Measurements from ENCODE around the gene OR2AE1.

OR2AE1 gene

GRCh38 chr7:99855236-99855635 is 21.6 kb downstream of the OR2AE1 start:
- no peak for DNase-seq

DNA sequence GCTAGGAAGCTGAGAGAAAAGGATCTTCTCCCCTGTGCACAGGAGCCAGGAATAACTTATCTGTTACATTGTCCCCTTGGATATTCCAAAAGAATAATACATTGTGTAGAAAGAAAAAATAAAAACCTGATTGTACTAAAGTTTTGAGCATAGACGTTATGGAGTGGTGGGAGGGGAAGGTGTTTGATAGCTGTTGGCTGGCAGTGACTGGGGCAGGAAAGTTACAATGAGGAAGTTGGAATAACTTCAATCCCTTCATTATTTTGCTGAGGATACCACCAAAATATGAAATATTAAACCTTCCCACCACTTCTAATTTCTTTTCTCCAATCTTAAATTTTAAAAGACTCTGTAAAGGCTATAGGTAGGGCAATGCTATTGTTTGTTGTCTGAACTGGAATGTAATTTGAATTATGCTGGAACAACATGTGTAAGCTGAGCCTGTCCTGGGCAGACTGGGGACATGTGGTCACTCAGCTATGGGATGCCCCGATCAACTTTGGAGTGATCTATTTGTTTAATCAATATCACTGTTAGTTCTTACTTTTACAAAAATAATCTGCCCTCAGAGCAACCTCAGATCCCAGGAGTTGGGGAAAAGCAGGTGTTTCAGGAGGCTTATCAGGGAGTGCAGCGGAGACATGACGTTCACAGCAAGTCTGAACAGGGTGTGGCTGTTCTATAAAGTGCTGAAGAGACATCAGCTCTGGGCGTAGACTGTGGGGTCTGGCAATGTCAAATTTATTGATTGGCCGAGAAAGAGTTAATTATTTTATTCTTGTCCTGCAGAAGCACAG is 28.2 kb downstream of the OR2AE1 start:
- no peak for DNase-seq

DNA sequence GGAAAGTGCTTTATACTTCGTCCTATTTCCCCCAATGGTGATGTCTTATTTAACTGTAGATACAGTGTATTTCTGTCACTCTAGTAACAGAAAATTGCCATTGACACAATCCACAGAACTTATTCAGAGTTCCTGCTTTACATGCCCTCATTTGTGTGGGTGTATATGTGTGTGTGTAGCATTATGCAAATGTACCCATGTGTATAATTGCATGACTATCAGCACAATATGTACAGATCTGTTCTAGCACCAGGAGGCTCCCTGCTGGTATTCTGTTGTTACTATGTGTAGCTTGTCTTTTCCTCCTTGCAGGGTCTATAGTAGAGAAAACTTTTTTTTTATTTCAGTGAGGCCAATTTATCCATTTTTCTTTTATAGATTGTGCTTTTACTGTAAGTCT is 32.5 kb downstream of the OR2AE1 start:
- no peak for DNase-seq

DNA sequence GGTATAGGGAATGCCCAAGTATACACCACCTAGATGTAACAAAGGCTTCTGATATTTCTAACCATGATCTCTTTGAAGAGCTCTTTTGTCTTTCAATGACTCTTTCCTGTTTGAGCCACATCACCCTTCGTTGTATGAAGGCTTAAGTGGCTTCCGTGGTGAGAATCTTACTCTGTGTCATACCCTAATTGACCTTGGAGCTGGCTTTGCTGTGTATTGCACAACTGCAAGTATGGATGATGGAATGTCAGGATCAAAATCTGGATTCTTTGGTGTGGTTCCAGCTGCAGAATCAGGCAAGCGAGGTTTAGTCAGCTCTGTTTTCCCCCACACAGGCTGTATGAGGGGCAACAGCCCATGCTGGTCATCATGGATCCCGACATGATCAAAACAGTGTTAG is 33.0 kb downstream of the OR2AE1 start:
- DNase-seq, result no peak

- DNase-seq, result no peak
Measured at GRCh38 chr7:99842926-99843325, 33.9 kb downstream of the OR2AE1 start.

- DNase-seq, result no peak
Measured at GRCh38 chr7:99840136-99840869, 36.5 kb downstream of the OR2AE1 start.

- no peak for DNase-seq
Measured at GRCh38 chr7:99839287-99840021, 37.4 kb downstream of the OR2AE1 start.

- DNase-seq, result no peak
Measured at GRCh38 chr7:99837649-99838361, 39.0 kb downstream of the OR2AE1 start.

DNA sequence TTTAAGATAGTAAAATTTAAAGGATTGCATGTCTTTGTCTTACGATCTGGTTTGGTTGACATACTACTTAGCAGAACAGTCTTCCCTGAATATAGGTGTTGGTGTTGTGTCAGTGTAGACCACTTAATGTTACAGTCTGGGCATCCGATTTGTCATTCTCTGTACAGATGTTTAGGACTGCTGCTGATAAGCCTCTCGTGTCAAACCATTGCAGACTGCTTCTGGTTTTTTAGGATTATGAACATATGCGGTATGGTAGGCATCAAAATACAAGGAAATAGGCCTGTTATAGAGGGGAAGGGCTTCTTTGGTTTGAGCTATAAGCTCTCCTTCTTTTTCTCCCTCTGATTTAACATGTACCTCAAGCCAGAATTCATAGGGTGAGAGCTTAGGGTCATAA is 41.6 kb downstream of the OR2AE1 start:
- no peak for DNase-seq

DNA sequence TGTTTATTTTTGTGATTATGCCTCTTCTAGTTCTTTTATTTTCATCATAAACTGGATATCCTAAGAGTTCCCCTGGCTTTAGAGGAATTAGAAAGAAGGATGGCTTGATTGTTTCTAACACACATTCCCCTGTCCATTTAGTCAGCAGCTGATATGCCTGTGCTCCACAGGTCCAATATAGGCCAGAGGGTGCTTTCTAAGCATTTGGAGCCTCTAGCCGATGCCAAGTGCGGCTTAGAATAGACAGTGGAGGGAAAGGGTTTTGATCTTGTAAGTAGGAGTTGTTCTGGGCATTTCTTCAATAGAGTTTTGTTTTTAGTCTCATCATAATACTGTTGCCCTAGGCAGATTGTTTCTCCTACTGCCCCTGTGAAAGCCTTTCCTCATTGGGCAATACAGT is 42.5 kb downstream of the OR2AE1 start:
- no peak for DNase-seq

- no peak for DNase-seq
Measured at GRCh38 chr7:99833289-99833877, 43.5 kb downstream of the OR2AE1 start.

GRCh38 chr7:99831595-99831994 is 45.2 kb downstream of the OR2AE1 start:
- DNase-seq, result no peak

DNA sequence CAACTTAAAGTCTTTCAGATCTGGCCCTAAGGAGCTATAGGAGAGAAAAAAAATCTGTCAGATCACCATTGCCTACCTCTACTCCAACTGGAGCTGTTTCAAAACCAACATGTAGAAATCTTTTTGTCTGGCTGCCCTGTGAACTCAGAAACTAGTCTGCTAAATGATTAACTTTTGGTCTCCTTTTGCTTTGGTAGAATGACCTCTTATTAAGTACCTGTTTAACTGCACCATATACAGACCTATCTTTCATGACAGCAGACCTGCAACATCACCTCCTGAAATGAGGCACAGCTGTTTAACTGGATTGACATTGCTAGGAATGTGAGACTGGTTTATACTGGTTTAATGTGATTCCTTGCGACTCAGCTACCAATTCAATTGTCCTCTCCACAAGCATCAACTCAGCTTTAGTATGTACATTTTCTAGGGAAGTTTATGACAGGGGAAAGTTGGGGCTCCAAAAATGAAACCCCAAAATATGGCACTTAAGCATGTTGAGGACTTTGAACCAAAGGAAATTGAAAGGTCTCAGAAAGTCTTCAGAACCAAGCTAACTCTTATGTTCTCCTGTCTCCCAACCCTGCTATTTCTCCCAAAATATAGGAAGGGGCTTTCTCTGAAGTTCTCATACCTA is 47.2 kb downstream of the OR2AE1 start:
- no peak for DNase-seq

- no peak for DNase-seq
Measured at GRCh38 chr7:99828811-99829210, 48.0 kb downstream of the OR2AE1 start.

GRCh38 chr7:99827040-99827778 is 49.6 kb downstream of the OR2AE1 start:
- DNase-seq, result no peak

Data from activated naive CD4-positive, alpha-beta T cell treated with anti-CD3 and anti-CD28 coated beads, Interleukin-2, amount 50 U/mL, for 16 hours (primary cell).